ENCODE results near the gene UBL3.

UBL3 gene

GRCh38 chr13:29856426-29856825, 6.0 kb upstream of the UBL3 start:
- no peak for DNase-seq (ENCODE audit: low read depth)

- no peak for DNase-seq (ENCODE audit: low read depth)
These were observed 5.4 kb upstream of the UBL3 start for GRCh38 chr13:29855784-29856183.

GRCh38 chr13:29855009-29855408, 4.6 kb upstream of the UBL3 start:
- DNase-seq (ENCODE audit: low read depth): no peak

GRCh38 chr13:29853131-29853530, 2.7 kb upstream of the UBL3 start:
- no peak for DNase-seq (ENCODE audit: low read depth)

DNA sequence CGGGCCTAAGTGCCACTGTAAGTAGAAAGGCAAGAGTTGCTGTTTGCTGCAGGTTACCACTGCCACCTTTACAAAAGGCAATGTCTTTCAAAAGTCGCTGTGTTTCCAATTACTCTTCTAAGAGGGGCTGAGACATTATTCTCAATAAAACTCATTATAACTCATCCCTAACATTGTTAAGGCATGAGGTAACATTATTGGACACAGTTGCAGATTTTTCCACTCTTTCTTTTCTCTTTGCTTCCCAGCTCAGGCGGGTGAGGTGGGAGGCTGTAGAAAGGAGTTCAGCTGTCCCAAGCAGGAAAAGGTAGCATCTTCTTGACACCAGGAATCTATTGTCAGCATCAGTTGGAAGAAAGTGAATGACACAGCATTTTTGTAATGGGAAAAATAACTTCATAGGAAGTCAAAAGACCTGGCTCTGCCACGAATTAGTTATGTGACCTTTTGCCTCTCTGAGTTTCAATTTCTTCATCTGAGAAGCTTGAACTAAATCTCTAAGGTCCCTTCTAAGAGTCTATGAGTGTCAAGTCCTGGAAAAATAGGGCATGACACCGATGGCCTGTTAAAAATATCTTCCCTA, 2.1 kb upstream of the UBL3 start:
- DNase-seq (ENCODE audit: low read depth): no peak

- DNase-seq (ENCODE audit: low read depth): peak; percentile 7
These were observed 645 bp downstream of the UBL3 start for GRCh38 chr13:29849731-29850212.

DNA sequence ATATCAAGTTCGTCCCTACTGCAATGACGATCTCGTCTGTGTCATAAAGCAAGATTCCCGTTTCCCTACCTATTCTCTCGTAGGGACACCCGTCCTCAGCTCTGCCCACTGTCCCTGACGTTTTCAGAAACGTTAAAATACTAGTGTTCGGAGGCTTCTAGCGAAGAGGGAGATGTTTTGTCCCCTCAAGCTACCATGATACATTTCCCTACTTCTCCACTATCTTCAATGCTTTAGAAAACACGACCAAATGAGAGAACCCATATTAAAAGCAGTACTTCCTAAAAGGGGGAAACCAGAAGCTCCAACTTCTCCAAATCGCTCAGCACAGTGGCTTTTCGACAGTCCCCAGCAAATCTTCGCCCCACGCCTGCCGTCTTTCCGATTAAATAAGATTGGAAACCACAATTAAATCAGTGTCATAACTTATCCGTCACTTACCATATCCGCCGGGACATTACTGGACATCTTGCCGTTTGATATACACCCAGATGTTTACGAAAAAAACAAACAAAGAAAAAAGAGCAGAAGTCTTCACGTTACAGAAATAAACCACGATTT, 1.3 kb downstream of the UBL3 start:
- DNase-seq (ENCODE audit: low read depth): no peak

DNA sequence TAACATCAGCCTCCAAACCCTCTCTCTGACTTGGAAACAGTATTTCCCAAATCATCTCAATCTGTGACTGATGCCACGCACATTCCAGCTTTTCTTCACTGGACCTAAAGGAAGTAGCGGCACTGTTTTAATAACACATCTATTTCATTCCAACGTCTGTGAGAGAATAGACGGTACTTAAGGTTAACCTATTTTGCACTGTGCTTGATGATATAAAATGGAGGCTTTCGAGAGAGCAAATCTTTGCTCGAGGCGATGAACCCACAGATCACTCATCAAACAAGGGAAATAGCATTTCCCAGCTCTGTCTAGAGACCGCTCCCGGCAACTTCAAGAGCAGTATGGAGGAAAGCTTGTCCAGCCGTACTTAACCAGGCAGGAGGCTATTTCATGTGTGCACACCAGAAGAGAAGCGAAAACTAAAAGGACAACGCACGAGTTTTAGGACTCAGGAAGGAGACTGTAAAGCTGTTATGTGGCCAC, 2.9 kb downstream of the UBL3 start:
- DNase-seq (ENCODE audit: low read depth): no peak

GRCh38 chr13:29846475-29847256, 3.8 kb downstream of the UBL3 start:
- no peak for DNase-seq (ENCODE audit: low read depth)

DNA sequence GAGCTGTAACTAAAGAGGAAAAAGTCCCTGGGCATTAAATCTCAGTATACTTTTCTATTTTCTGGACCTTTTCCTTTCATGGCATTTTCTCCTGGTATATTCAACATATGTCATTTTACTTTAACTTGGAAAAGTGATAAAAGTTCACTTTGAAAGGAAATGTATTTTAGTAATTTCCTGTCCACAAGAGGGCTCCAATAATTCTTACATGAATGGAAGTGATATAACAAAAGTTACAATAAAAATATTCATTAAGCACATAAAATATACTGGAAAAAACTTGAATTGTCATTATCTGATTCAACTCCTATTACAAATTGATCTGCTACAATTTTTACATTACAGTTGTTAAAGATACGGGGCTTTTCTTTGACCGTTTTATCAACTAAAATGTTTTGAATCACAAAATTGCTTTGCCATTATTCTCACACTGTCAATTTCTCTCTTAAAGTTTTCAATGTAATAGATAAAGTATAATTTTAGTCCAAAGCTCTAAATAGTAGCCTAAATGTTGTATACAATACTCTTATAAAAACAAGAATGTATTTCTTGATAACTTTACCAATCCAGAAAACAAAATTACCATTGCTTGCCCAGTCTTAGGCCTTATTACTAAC, 4.9 kb downstream of the UBL3 start:
- no peak for DNase-seq (ENCODE audit: low read depth)

- DNase-seq (ENCODE audit: low read depth): no peak
These were observed 6.0 kb downstream of the UBL3 start for GRCh38 chr13:29844441-29844840.

DNA sequence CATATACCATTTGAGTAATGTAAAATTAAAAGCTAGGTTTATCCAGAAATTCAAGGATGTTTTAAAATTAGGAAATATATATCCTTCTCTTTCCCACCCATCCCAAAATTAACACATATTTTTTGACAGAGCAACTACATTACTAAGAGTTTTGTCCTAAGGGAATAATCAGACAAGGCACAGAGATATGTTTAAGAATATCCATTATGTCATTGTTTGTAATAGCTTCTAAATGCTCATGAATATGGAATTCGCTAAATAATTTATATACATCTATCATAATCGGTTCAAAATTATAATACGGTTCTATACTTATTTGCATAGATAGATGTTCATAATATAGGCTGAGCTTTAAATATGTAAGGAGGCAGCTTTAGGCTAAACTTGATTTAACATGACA, 9.8 kb downstream of the UBL3 start:
- DNase-seq (ENCODE audit: low read depth): no peak

- no peak for DNase-seq (ENCODE audit: low read depth)
These were observed 14.9 kb downstream of the UBL3 start for GRCh38 chr13:29835280-29836061.

GRCh38 chr13:29832761-29833298, 17.6 kb downstream of the UBL3 start:
- no peak for DNase-seq (ENCODE audit: low read depth)

DNA sequence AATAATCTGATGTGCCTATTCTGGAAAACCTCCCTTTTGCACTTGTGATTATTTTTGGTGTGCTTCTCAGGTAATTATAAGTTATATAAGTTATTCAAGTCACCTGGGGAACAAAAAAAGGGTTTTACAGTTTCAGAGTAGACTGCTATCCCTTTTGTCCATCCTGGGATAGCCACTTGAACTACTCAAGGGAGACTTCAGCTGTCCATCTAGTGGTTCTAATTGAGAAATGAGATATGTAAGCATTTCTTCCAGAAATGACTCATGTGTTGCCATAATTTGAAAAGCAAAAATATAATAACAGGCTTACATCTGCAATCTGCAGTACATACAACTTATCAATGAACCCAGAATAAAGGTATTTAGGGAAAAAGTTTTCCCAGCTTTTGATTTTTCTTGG, 20.4 kb downstream of the UBL3 start:
- DNase-seq (ENCODE audit: low read depth): no peak

- DNase-seq (ENCODE audit: low read depth): no peak
These were observed 31.3 kb downstream of the UBL3 start for GRCh38 chr13:29819143-29819542.

GRCh38 chr13:29817604-29818378, 32.6 kb downstream of the UBL3 start:
- DNase-seq (ENCODE audit: low read depth): no peak

- no peak for DNase-seq (ENCODE audit: low read depth)
These were observed 33.7 kb downstream of the UBL3 start for GRCh38 chr13:29816715-29817114.

- no peak for DNase-seq (ENCODE audit: low read depth)
These were observed 35.1 kb downstream of the UBL3 start for GRCh38 chr13:29815336-29815735.

DNA sequence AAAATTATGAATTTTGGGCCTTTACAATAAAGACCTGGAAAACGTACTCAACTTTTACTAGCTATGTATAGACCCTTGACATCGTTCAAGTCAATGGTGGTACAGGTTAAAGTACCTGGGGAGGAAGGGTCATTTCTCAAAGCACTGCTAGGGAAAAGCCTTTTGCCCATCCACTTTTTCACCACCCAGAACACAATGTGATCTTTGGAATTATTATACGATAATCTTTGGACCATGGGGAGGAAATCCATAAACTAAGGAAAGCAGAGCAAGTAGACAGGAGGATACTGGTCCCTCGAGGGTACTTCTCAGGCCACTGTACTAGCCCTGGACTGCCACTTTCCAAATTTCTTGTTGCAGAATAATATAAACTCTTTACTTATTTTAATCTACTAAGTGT, 39.5 kb downstream of the UBL3 start:
- no peak for DNase-seq (ENCODE audit: low read depth)

DNA sequence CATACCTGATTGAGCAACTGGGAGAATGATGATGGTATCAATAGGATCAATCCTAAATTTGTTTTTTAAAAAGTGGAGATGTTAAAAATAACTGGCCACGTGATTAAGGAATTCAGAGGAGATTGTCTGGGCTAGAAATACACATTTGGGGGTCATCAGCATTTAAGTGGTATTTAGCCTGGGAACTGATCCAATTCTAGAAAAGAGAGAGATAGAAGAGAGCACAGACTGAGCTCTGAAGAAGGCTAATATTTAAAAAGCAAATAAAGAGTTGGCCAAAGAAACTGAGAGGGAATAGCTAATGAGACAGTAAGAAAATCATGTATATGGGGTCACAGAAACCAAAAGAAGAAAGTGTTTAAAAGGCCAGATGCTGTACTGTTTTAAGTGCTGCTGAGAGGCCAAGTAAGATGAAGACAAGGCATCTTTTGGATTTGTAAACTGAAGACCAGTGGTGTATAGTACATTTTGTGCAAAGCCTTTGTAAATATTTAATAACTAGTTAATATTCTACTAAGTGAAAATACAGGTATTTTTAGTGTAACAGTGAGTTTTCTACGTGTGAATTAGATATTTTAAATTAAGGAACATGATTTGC, 40.2 kb downstream of the UBL3 start:
- DNase-seq (ENCODE audit: low read depth): no peak
